CD14-positive monocyte (primary cell): ENCODE data around the gene SBK1. TPM values are rescaled to one million over a fixed set of nuclear protein-coding genes. Genes with fewer than 3 reads are reported as not detected.
"Not testable (repeated sequence)": the region's sequence is repeated elsewhere in the genome, so short reads cannot be mapped to it uniquely, and the experiment has no call there.

Experiments
- DNase-seq, 3 donors: peaks; one replicate each; pipeline ENCODE4 v3.0.0-alpha.2; 2011 to 2022
- H2AFZ ChIP-seq: 2 replicates; pipeline ENCODE4 v1.6.0; 2012; ENCODE audit warnings: mild to moderate bottlenecking, low read depth, low read length, inconsistent platforms; ENCODE audit not compliant: insufficient read depth, poor library complexity, severe bottlenecking
- H3K27ac ChIP-seq, 2 donors: 1 replicate in 1 of 2; 2 replicates in 1 of 2; pipeline ENCODE4 v1.5.1; 2012 to 2013; ENCODE audit warnings: low read length in 2 of 2, control low read depth in 1 of 2, inconsistent platforms in 1 of 2, low read depth in 1 of 2, mild to moderate bottlenecking in 1 of 2
- H3K27me3 ChIP-seq, 2 donors: one replicate each; pipeline versions ENCODE4 v1.6.0 to v1.6.1; 2011 to 2013; ENCODE audit warnings: low read length in 2 of 2; ENCODE audit not compliant: control insufficient read depth in 2 of 2, insufficient read depth in 2 of 2
- H3K36me3 ChIP-seq, 2 donors: replicated peaks in 1 of 2; 1 replicate in 1 of 2; 2 replicates in 1 of 2; pipeline versions ENCODE4 v1.5.1 to v1.6.1; 2012 to 2013; ENCODE audit warnings: low read length in 2 of 2, control low read depth in 1 of 2, inconsistent platforms in 1 of 2, mild to moderate bottlenecking in 1 of 2; ENCODE audit not compliant: insufficient read depth in 2 of 2, control insufficient read depth in 1 of 2
- H3K4me1 ChIP-seq, 2 donors: 1 replicate in 1 of 2; 2 replicates in 1 of 2; pipeline versions ENCODE4 v1.5.1 to v1.6.1; 2012 to 2013; ENCODE audit warnings: low read length in 2 of 2, control low read depth in 1 of 2, inconsistent platforms in 1 of 2, mild to moderate bottlenecking in 1 of 2, moderate library complexity in 1 of 2; ENCODE audit not compliant: insufficient read depth in 2 of 2, control insufficient read depth in 1 of 2
- H3K4me2 ChIP-seq: replicated peaks from 2 replicates; pipeline ENCODE3; 2012; ENCODE audit warnings: low read length, moderate library complexity, mild to moderate bottlenecking; ENCODE audit not compliant: poor library complexity, severe bottlenecking; ENCODE audit errors: extremely low read depth
- H3K4me3 ChIP-seq, 3 experiments: fragments of 200-600 bp in 1 of 3; sonication (generic) in 1 of 3; replicated peaks in 1 of 3; 1 replicate in 2 of 3; 2 replicates in 1 of 3; pipeline ENCODE4 v1.5.1; 2011 to 2013; ENCODE audit warnings: low read length in 3 of 3, mild to moderate bottlenecking in 3 of 3, control low read depth in 2 of 3, low read depth in 2 of 3, inconsistent platforms in 1 of 3, moderate library complexity in 1 of 3
- H3K79me2 ChIP-seq: 2 replicates; pipeline ENCODE4 v1.6.0; 2012; ENCODE audit warnings: mild to moderate bottlenecking, control low read depth, inconsistent platforms, low read length, moderate library complexity; ENCODE audit not compliant: insufficient read depth
- H3K9ac ChIP-seq: 2 replicates; pipeline ENCODE4 v1.6.0; 2017; ENCODE audit warnings: low read length, mild to moderate bottlenecking; ENCODE audit not compliant: insufficient read depth, poor library complexity, severe bottlenecking
- H3K9me3 ChIP-seq, 2 donors: replicated peaks in 1 of 2; 1 replicate in 1 of 2; 2 replicates in 1 of 2; pipeline versions ENCODE4 v1.5.1 to v1.6.1; 2012 to 2013; ENCODE audit warnings: low read length in 2 of 2, control low read depth in 1 of 2; ENCODE audit not compliant: control insufficient read depth in 1 of 2, insufficient read depth in 1 of 2
- H4K20me1 ChIP-seq: 2 replicates; pipeline ENCODE4 v1.6.0; 2012; ENCODE audit warnings: mild to moderate bottlenecking, low read length, control low read depth, moderate library complexity; ENCODE audit not compliant: insufficient read depth
- H3K27ac Mint-ChIP-seq, 7 donors: one replicate each; pipeline ENCODE4 v1.8.0; 2020; ENCODE audit warnings: mild to moderate bottlenecking in 7 of 7, mixed read lengths in 7 of 7, moderate library complexity in 6 of 7, inconsistent platforms in 2 of 7
- H3K27me3 Mint-ChIP-seq, 3 donors: one replicate each; pipeline ENCODE4 v1.8.0; 2021 to 2022; ENCODE audit warnings: low read depth in 3 of 3, mild to moderate bottlenecking in 3 of 3, mixed read lengths in 3 of 3, moderate library complexity in 3 of 3, inconsistent platforms in 1 of 3
- H3K36me3 Mint-ChIP-seq, 2 donors: one replicate each; pipeline ENCODE4 v1.8.0; 2020; ENCODE audit warnings: mixed read lengths in 2 of 2, inconsistent platforms in 1 of 2, mild to moderate bottlenecking in 1 of 2
- H3K4me1 Mint-ChIP-seq: one replicate; pipeline ENCODE4 v1.8.0; 2020; ENCODE audit warnings: mild to moderate bottlenecking, mixed read lengths
- H3K4me3 Mint-ChIP-seq, 2 donors: one replicate each; pipeline ENCODE4 v1.8.0; 2020; ENCODE audit warnings: mild to moderate bottlenecking in 2 of 2, mixed read lengths in 2 of 2, moderate library complexity in 1 of 2
- H3K9me3 Mint-ChIP-seq, 7 donors: one replicate each; pipeline ENCODE4 v1.8.0; 2020 to 2022; ENCODE audit warnings: mixed read lengths in 7 of 7, mild to moderate bottlenecking in 6 of 7, moderate library complexity in 6 of 7, inconsistent platforms in 2 of 7
- WGBS: methylation state at CpG from one replicate; pipeline ENCODE4 v1.1.5; 2013; ENCODE audit warnings: missing lambda C conversion rate; ENCODE audit not compliant: insufficient coverage; 5-methylcytosine and 5-hydroxymethylcytosine counted together
- intact Hi-C, 2 donors: fragments of 100-400 bp; cut with micrococcal nuclease; formaldehyde crosslinking; loops; one replicate each; pipeline versions ENCODE4 v1.15.0 to v1.15.1; 2023
- polyA plus RNA-seq, 3 donors: library from polyadenylated mRNA; depleted of rRNA in 1 of 3; unstranded in 2 of 3; stranded (reverse) in 1 of 3; fragments of 300-500 nt in 2 of 3; fragments of >200 nt in 1 of 3; fragmentation: Illumina TruSeq in 2 of 3; gene quantifications; 1 replicate in 2 of 3; 2 replicates in 1 of 3; pipeline ENCODE4 v1.2.3, GENCODE V29; 2012 to 2021

The SBK1 gene
- polyA plus RNA-seq, 3 donors: 0.04 TPM; not detected in 2

- H3K4me2 ChIP-seq, H3K9me3 Mint-ChIP-seq, DNase-seq, H3K27me3 ChIP-seq, H3K4me3 ChIP-seq, H4K20me1 ChIP-seq, H3K9me3 ChIP-seq, H3K79me2 ChIP-seq, H3K9ac ChIP-seq, H3K27ac Mint-ChIP-seq, H3K27me3 Mint-ChIP-seq, intact Hi-C loops, H2AFZ ChIP-seq, H3K36me3 ChIP-seq, H3K4me3 Mint-ChIP-seq, H3K4me1 ChIP-seq, H3K27ac ChIP-seq, H3K4me1 Mint-ChIP-seq, H3K36me3 Mint-ChIP-seq: not testable (repeated sequence)
- no CpG with 5 or more reads among the region's 6 CpGs for WGBS
Observed at GRCh38 chr16:28338230-28338629, 45.9 kb downstream of the SBK1 start.

- H4K20me1 ChIP-seq, H3K36me3 ChIP-seq, H3K27me3 Mint-ChIP-seq, DNase-seq, H3K9ac ChIP-seq, intact Hi-C loops, H3K4me1 Mint-ChIP-seq, H3K27ac ChIP-seq, H3K4me1 ChIP-seq, H3K27me3 ChIP-seq, H2AFZ ChIP-seq, H3K36me3 Mint-ChIP-seq, H3K27ac Mint-ChIP-seq, H3K79me2 ChIP-seq, H3K9me3 Mint-ChIP-seq, H3K4me2 ChIP-seq, H3K9me3 ChIP-seq, H3K4me3 ChIP-seq, H3K4me3 Mint-ChIP-seq: not testable (repeated sequence)
- WGBS: no CpG with 5 or more reads among the region's 5 CpGs
Observed at GRCh38 chr16:28362600-28362999, 70.3 kb downstream of the SBK1 start.

GRCh38 chr16:28363408-28363807, 71.1 kb downstream of the SBK1 start, which contains the start of gene NPIPB6:
Gene NPIPB6 (minus strand): TSS chr16:28363508. CDS start chr16:28362822, 686 bp downstream.
- H4K20me1 ChIP-seq, H3K36me3 ChIP-seq, H3K9me3 ChIP-seq, H3K79me2 ChIP-seq, H3K4me1 Mint-ChIP-seq, H3K27ac Mint-ChIP-seq, H3K9ac ChIP-seq, H3K9me3 Mint-ChIP-seq, H3K27ac ChIP-seq, H3K36me3 Mint-ChIP-seq, intact Hi-C loops, H2AFZ ChIP-seq, H3K27me3 ChIP-seq, H3K27me3 Mint-ChIP-seq, DNase-seq, H3K4me1 ChIP-seq, H3K4me2 ChIP-seq, H3K4me3 ChIP-seq, H3K4me3 Mint-ChIP-seq: not testable (repeated sequence)
- WGBS: no CpG with 5 or more reads among the region's 5 CpGs

- H3K9ac ChIP-seq, H3K4me3 ChIP-seq, H3K27me3 Mint-ChIP-seq, H3K27ac Mint-ChIP-seq, H2AFZ ChIP-seq, H3K36me3 Mint-ChIP-seq, H3K9me3 Mint-ChIP-seq, H3K9me3 ChIP-seq, H4K20me1 ChIP-seq, H3K4me2 ChIP-seq, H3K4me3 Mint-ChIP-seq, H3K36me3 ChIP-seq, H3K4me1 ChIP-seq, DNase-seq, H3K4me1 Mint-ChIP-seq, intact Hi-C loops, H3K79me2 ChIP-seq, H3K27ac ChIP-seq, H3K27me3 ChIP-seq: not testable (repeated sequence)
- WGBS: no CpG with 5 or more reads among the region's 75 CpGs
Observed at GRCh38 chr16:28364268-28365173, 72.2 kb downstream of the SBK1 start.
